Stimulated activated CD8-positive, alpha-beta memory T cell treated with anti-CD3 and anti-CD28 coated beads, Interleukin-2, amount 100 ng/mL, for 48 hours (primary cell): ENCODE measurements around the gene MYT1.
"Not testable (repeated sequence)": the region's sequence is repeated elsewhere in the genome, so short reads cannot be mapped to it uniquely, and the experiment has no call there.

Source experiments
- DNase-seq, 2 donors: peaks; one replicate each; pipeline ENCODE4 v3.0.0-alpha.2; 2020; ENCODE audit warnings: low read depth in 2 of 2

The MYT1 gene

GRCh38 chr20:64229507-64230061 lies 65.3 kb downstream of the MYT1 start:
- DNase-seq = no peak

GRCh38 chr20:64230461-64231145 lies 66.4 kb downstream of the MYT1 start:
- DNase-seq = no peak

- DNase-seq = no peak
Observed at GRCh38 chr20:64231621-64232550, 67.6 kb downstream of the MYT1 start.

GRCh38 chr20:64232794-64233193 lies 68.5 kb downstream of the MYT1 start:
- DNase-seq = no peak

- no peak for DNase-seq
Observed at GRCh38 chr20:64233725-64234124, 69.5 kb downstream of the MYT1 start.

- no peak for DNase-seq
Observed at GRCh38 chr20:64234291-64234791, 70.1 kb downstream of the MYT1 start.

GRCh38 chr20:64234921-64235565 lies 70.8 kb downstream of the MYT1 start:
- not testable (repeated sequence) for DNase-seq

GRCh38 chr20:64236137-64237088 lies 72.2 kb downstream of the MYT1 start:
- DNase-seq = no peak

GRCh38 chr20:64237316-64237715 lies 73.1 kb downstream of the MYT1 start:
- DNase-seq = no peak

- DNase-seq = no peak
Observed at GRCh38 chr20:64238115-64238825, 74.0 kb downstream of the MYT1 start.

- DNase-seq = no peak
Observed at GRCh38 chr20:64238851-64239387, 74.7 kb downstream of the MYT1 start.

- DNase-seq = no peak
Observed at GRCh38 chr20:64239449-64240242, 75.4 kb downstream of the MYT1 start.

GRCh38 chr20:64240243-64241015 lies 76.2 kb downstream of the MYT1 start:
- DNase-seq = no peak

GRCh38 chr20:64241061-64241460 lies 76.8 kb downstream of the MYT1 start:
- no peak for DNase-seq

GRCh38 chr20:64242003-64242796 lies 77.9 kb downstream of the MYT1 start:
- no peak for DNase-seq

- no peak for DNase-seq
Observed at GRCh38 chr20:64242797-64243475, 78.7 kb downstream of the MYT1 start.

GRCh38 chr20:64244281-64244805 lies 80.1 kb downstream of the MYT1 start:
- no peak for DNase-seq
